SH-SY5Y (cell line): ENCODE data around the gene GFPT2.
A peak's percentile ranks its signal among the peaks of the same experiment; 100 is the strongest.

ENCODE experiments used
- GATA2 ChIP-seq: IDR thresholded peaks from 2 replicates; pipeline ENCODE4 v1.6.1; 2011; ENCODE audit warnings: mild to moderate bottlenecking, low read depth, low read length
- GATA3 ChIP-seq: IDR thresholded peaks from 2 replicates; pipeline ENCODE4 v1.6.1; 2011; ENCODE audit warnings: low read depth, mild to moderate bottlenecking, low read length, moderate library complexity

The GFPT2 gene

GRCh38 chr5:180301253-180301652 is 51.9 kb downstream of the GFPT2 start:
- no peak for TF ChIP-seq GATA2

DNA sequence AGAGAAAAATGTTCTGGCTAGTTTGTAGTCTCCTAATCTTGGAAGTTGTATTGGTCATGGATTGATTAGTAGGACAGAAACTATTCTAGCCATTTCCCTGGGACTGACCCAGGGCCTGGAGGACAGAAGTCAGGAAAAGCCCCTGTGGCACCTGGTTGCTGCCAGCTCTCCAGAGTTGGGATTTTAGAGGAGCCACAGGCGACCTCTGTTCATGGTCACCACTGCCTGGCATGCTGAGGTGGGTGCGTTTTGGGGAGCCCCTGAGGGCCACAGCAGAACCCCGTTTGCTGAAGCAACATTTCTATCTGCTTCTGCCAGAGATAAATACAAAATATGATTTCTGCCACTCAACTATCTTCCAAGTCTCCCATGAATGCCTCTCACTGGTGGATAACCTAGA is 53.6 kb downstream of the GFPT2 start:
- TF ChIP-seq GATA3 (no peak), GATA2 (no peak)

GRCh38 chr5:180297587-180298282 is 55.4 kb downstream of the GFPT2 start:
- TF ChIP-seq GATA3 (no peak), GATA2 (no peak)

DNA sequence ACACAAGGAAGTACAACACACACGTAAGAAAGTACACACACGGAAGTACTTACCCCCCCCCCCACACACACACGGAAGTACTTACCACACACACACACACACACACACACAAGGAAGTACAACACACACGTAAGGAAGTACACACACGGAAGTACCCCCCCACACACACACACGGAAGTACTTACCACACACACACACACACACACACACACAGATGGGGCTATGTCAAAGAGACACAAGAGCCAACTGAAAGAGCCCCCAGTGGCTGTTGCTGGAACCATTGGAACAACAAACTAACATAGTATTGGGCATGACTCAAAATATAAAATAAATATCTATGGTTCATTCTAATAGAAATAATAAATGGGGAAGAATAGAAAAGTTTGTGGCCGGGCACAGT is 56.4 kb downstream of the GFPT2 start:
- no peak for TF ChIP-seq GATA3
- no peak for TF ChIP-seq GATA2

DNA sequence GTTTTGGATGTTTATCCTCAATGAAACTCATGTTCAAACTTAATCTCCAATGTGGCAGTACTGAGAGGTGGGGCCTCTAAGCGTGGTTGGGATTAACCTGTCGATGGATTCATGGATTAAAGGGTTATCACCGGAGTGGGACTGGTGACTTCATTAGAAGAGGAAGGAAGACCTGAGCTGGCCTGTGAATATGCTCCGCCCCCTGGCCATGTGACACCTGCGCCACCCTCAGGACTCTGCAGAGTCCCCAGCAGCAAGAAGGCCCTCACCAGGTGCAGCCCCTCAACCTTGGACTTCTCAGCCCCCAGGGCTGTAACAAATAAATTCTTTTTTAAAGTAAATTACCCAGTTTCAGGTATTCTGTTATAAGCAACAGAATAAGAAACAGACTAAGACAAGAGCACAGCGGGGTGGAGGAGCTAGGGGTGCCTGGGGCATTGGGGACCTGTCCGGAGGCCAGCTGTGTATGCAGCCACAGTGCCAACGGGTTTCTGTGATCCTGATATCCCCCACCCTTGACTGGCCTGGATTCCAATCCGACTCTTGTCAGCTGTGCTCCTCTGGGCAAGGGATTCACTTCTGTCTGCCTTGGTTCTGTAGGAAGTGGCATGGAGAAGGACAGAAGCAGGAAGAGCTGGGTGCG is 58.1 kb downstream of the GFPT2 start:
- TF ChIP-seq GATA3 (no peak), GATA2 (no peak)

DNA sequence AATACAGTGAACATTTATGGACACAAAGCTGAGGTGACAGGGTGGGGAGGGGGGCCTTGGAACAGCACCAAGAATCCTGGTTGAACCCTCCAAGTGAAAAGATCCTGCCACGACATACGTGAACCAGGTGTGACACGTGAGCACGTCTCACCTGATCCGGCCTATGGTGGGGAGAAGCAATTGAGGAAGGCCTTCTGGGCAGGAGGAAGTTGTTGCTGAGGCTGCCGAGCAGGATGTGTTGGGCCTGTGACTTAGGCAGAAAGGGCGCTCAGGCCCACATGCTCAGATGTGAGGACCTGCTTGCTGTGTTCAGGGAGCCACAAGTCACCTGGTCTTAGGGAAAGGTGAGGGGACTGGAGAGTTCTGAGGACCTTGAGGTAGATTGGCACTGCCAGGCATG is 58.7 kb downstream of the GFPT2 start:
- TF ChIP-seq GATA2 (no peak), GATA3 (no peak)

DNA sequence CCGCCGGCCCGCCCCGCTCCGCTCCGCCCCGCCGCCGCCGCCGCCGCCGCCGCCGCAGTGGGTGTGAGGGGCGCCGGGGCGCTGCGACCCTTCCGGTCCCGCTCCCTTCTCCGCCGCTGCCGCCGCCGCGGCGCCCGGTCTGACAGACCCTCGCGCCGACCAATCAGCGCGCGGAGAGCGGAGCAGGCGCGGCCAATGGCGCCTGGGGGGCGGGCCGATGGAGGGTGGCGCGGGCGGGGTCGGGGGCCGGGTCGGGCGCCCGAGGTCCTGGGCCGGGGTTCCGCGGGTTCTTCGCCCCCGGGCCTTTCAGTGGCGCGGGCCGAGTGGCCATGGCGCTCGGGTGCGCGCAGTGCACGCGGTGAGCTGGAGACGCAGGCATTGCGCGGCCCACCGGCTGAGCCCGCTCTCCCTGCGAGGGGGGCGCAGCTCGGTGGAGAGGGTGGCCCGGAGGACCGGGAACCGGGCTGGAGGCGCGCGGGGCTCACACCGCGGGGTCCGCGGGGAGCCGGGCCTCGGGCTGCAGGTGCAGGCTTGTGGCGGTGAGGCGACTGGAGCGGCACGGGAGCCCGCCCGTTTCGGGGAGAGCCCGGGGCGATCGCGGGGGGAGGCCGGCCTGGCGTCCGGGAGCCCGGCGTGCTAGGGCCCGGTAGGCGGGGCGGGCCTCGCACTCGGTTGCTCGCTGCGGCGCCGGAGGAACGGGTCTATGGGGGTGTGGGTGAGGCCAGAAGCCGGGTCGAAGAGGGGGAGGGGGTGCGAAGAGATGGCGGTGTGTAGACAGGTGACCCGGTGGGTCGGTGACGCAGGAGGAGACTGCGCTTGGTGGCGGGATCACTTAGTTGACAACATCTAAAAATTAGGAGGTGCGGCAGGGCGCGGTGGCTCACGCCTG is 60.9 kb downstream of the GFPT2 start, which contains the start of gene MAPK9:
Gene MAPK9, minus strand, starts transcription at position 141 of the 889 bp plus-strand sequence. CDS start 11,522 bp downstream, outside the sequence.
- TF ChIP-seq GATA2 = no peak
- no peak for TF ChIP-seq GATA3

DNA sequence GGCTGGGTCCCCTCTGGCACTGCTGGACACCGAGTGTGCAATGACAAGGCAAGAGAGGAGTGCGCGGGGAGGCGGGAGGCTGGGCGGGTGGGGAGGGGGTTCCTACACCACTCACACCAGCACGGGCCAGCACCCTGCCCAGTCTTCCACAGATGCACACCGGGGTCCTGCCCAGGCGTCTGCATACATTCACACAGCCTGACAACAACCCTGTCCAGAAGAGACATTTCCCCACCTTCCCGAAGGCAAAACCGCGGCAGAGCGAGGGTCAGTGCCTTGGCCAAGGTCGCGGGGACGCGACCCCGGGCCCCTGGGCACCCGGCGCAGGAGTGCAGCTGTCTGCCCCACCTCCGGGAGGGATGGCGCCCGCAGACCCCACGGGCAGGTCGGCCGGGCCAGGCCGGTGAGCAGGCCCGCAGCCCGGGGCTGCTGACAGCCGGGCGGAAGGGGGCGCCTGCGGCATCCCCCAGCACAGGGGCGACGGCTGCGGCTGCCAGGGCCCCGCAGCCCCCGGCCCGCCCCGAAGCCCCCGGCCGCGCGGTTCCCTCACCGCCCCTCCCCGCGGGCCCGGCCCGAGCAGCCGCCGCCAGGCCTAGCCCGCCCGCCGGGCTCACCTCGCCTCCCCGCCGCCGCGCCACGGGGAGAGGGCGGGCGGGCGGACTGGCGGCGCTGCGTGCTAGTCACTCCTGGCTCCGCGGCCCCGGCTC is 61.7 kb downstream of the GFPT2 start:
- TF ChIP-seq GATA3 = no peak
- no peak for TF ChIP-seq GATA2

- no peak for TF ChIP-seq GATA2
- TF ChIP-seq GATA3 = no peak
Measured at GRCh38 chr5:180290568-180291233, 62.4 kb downstream of the GFPT2 start.

DNA sequence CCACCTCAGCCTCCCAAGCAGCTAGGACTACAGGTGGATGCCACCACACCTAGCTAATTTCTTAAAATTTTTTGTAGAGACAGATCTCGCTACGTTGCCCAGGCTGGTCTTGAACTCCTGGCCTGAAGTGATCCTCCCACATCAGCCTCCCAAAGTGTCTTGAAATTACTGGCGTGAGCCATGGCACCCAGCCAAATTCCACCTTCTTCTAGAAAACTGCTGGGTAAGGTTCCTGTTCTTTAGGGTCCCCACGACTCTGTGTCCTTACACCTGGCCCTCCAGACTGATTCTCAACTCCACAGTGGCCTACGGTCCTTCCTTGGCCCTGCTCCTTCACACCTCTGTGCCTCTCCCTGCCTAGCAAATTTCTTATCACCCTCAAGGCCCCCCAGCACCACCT is 63.2 kb downstream of the GFPT2 start:
- no peak for TF ChIP-seq GATA3
- no peak for TF ChIP-seq GATA2

DNA sequence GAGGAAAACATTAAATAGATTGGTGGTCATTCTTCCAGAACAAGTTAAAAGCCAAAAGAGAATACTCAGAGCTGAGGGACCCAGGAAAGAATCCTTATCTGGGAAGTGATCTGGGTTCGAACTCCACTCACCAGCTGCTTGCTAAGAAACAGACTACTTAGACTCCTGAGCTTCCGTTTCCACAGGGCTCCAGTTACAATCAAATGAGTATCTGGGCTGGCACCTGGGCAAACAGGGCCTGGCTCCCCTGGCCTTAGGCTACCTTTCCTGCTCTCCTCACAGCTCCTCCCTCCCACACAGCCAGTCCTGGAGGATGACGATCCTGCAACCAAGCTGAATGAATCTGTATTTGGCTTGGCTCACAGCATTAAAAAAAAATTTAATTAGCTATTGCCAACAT is 63.7 kb downstream of the GFPT2 start:
- no peak; the same call in 1 of the 2 replicates for TF ChIP-seq GATA3
- peak; percentile 89 for TF ChIP-seq GATA2

DNA sequence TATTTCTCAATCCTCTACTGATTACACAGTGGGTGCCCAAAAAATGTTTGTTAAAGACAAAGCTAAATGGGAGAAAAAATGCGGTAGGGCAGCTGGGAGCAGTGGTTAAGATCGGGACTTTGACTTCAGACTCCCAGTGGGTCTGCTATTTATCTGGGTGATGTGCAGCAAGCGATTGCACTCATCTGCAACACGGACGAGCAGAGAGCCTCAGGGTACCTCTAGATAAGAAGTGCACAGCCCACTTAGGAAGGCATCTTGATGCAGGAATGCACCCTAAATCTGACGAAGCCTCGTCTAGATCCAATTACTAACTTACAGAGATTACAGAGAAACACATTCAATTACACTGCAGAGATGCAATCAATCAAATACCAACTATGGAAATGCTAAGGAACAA is 65.3 kb downstream of the GFPT2 start:
- TF ChIP-seq GATA2 (peak; percentile 82), GATA3 (peak; percentile 66; the same call in 1 of the 2 replicates)

- no peak for TF ChIP-seq GATA3
- TF ChIP-seq GATA2 = no peak
Measured at GRCh38 chr5:180287404-180287803, 65.7 kb downstream of the GFPT2 start.

- no peak for TF ChIP-seq GATA2
- TF ChIP-seq GATA3 = no peak
Measured at GRCh38 chr5:180284149-180284548, 69.0 kb downstream of the GFPT2 start.
